NCI-H128 (cell line): ENCODE data around the gene SDCCAG8.

ENCODE experiments used
- DNase-seq: peaks from one replicate; lab custom pipeline; 2025; ENCODE audit not compliant: unreplicated experiment; lab: John Stamatoyannopoulos, UW

The SDCCAG8 gene

DNA sequence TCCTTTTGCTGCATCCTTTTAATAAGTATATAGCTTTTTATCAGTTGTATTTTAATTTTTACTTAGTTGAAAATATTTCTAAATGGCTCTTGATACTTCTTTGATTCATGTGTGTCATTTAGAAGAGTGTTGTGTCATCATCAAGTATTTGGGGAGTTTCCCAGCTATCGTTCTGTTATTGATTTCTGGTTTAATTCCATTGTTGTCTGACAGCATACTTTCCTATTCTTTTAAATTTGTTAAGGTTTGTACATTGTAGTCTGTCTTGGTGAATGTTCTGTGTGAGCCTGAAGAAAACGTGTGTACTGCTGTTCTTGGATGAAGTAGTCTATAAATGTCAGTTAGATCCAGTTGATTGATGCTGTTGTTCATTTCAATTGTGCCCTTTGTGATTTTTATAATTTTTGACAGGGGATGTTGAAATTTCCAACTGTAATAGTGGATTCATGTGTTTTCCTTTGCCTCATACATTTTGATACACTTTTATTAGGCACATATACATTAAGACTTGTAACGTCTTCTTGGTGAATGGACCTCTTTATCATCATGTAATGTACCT lies 24.8 kb downstream of the SDCCAG8 start:
- no peak for DNase-seq

DNA sequence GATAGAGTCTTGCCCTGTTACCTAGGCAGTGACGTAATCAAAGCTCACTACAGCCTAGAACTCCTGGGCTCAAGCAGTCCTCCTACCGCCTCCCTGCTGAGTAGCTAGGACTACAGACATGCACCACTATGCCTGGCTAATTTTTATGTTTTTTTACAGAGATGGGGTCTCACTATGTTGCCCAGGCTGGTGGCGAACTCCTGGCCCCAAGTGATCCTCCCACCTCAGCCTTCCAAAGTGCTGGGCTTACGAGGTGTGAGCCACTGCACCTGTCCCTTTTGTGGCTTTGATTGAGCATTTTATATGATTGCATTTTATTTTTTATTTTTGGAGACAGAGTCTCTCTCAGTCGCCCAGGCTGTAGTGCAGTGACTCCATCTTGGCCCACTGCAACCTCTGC lies 25.8 kb downstream of the SDCCAG8 start:
- DNase-seq: no peak

DNA sequence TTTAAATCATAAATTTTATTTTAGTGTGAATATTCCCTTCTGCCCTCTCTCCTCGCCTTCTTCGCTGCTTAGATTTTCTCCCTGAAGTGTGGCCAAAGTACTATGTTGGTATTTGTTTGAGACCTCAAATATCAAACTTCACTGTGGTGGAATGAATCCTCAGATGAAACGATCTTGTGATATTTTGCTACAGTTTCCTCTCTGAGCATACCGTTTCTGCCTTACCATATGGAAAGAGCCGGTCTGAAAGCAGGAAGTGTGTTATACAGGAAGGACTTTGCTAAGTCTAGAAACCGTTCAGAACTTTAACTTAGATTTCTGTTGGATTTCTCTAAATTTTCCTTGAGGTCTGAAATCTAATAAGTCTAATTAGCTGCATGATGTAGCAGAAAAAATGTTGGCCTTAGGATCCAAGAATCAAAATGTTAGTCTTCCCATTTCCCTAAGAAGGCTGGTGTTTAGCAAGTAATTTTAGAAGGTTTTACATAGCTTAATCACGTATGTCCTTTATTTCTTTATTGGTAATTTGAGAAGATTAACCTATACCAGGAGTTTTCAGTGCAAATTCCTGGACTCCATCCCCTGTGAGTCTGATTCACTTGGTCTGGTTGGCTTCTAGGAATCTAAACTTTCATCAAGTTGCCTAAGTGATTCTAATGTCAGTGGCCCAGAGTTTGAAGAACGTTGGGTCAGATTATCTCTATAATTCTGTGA lies 30.7 kb downstream of the SDCCAG8 start:
- no peak for DNase-seq

DNA sequence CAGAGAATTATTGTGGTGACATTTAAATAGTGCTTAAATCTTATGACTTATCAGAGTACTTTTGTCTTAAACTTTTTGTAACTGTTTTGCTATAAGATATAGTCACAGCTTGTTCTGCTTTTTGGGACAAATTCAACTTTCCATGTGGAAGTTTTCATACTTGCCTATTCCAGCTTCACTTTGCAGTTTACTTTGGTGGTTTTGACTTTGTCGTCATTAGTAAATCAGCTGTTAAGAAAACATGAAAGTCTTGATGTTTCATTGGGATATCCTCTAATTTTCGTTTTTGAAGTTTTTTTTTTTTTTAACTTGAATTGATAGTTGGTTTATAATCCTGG lies 31.3 kb downstream of the SDCCAG8 start:
- no peak for DNase-seq

DNA sequence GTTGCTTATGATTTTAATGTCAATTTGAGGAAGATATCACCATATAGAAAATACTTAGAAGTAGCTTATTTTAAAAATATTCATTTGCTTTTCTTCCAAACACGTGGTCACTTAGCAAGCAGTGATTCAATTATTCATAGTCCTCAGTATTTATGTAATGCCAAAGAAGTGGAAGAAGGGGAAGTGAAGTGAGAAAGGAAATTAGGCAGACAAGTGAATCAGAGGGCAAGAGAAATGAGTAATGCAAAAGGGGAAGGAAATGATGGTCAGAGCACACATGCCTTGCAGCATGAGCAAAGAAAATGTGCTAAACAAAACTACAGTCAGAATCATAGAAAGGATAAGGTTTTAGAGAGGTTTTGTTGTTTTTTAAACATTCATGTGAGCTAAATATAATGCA lies 31.8 kb downstream of the SDCCAG8 start:
- DNase-seq: no peak

DNA sequence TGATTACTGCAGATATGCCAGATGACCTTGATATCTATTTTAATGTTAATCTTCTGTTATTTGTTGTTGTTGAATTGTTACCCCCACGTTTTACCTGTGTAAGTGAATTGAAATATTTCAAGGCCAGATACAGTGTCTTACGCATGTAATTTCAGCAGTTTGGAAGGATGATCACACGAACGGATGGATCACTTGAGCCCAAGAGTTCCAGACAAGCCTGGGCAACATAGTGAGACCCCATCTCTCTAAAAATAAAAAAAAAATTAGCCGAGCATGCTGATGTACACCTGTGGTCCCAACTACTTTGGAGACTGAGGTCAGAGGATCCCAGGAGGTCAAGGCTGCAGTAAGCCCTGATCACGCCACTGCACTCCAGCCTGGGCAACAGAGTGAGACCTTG lies 32.2 kb downstream of the SDCCAG8 start:
- DNase-seq: no peak

DNA sequence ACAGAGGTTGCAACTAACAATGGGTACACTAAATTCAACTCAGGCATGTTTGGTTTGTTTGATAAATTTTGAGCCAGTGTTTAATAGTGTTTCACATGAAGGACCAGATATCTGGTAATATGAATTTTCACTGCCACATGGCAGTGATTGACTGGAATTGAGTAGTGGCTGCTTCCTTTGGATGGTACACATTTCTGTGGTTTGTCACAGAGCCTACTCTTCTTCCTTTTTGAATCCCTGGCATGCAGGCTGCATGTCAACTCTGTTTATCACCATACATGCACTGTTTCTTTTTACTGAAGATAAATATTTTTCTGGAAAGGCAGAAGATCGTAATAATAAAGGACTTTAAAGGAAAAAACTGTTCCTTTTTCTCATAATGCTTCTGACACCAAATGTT lies 35.5 kb downstream of the SDCCAG8 start:
- no peak for DNase-seq

DNA sequence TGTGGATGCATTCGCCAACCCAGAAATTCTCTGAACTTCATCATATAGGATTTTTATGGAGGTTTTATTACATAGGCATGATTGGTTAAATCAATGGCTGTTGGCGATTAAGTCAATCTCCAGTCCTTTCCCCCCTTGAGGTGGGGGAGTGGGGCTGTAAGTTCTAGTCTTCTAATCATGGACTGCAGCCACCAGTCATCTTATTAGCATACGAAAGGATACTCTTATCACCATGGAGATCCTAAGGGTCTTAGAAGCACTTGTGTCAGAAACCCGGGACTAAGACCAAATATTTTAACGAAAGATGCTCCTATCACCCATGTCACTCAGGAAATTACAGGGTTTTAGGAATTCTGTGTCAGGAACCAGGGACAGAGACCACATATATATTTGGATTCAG lies 36.3 kb downstream of the SDCCAG8 start:
- DNase-seq: no peak

DNA sequence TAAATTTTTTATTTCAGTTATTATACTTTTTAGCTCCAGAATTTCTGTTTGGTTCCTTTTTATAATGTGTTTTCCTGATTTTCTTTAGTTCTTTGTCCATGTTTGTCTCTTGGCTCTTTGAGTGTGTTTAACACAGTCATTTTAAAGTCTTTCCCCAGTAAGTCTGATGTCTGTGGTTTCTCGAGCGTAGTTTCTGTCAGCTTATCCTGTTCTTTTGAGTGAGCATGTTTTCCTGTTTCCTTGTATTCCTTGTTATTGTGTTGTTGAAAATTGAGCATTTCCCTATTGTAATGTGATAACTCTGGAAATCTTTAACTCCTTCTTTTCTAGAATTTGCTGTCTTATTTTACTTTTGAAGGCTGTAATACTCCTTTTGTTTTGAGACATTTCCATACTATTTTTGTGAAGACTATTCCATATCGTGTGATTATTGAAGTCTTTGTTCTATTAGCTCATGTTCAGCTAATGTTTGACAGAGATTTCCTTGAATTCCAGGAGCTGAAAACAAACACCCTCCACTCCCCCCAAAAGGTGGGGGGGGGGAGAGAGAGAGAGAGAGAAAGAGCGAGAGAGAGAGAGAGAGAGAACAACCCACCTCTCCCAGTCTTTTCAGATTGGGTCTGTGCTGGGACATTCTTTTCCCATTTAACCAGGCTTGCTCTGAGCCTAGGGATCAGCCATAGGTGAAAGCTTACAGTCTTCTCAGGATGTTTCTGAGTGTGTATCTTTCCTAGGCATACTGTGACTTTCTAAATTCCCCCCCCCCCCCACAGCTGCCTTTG lies 38.3 kb downstream of the SDCCAG8 start:
- DNase-seq: no peak

DNA sequence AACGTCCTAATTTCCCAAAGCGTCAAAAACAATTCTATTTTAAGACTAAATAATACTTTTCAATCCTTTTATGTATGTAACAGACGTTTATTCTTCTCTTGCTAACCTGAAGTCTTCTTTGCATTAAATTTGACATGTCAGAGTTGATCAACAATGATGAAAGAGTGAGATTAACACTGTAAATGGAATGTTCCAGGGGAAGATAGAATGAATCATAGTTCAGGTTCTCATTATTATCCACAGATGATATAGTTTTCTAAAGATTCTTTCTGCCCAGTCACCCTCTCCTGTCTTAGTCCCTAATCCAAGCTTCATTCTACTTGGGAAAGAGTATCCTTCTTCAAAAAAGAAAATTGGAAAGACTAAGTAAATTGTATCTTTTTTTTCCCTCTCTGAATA lies 38.9 kb downstream of the SDCCAG8 start:
- DNase-seq: no peak

DNA sequence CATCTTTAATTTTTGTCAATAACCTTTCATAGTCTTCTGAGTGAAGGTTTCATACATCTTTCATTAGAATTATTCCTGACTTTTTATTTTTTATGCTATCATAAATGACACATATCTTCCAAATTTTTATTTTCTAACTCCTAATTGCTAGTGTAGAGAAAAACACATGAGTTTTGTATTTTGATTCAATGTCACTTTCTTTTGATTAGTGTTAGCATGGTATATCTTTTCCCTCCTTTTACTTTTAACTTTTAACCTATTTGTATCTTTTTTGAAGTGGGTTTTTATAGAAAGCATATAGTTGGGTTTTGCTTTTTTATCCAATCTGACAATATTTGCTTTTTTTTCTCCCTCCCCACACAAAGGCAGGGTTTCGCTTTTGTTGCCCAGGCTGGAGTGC lies 43.2 kb downstream of the SDCCAG8 start:
- no peak for DNase-seq

DNA sequence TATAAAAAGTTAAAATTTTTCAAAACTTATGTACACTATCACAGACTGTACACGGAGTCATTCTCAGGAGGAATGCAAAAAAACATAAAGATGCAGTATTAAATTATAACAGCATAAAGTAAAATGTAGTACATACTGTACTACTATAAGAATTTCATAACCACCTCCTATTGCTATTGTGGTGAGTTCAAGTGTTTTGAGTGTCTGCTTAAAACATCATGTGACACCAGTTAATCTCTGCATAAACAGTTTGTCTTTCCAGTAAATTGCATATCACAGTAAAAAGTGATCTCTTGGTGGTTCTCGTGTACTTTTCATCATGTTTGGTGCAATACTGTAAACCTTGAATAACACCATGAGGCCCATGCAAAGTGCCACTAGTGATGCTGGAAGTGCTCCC lies 45.2 kb downstream of the SDCCAG8 start:
- DNase-seq: no peak

DNA sequence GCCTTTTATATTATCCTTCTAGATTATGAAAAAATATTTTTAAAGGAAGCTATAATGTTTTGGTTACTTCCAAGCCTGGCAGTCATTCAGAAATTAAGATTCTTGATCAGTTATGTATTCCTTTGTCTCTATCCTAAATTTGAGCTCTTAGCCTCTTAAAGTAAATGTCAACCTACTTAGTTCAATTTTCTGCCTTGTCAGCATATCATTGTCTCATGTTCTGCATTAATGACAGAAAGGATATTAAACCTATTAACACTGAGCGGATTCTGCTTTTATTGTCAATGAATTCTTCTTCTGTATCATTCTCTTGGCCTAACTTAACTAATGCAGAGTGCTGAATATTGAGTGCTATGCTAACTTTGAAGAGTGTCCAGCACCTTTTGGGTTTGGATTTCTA lies 56.0 kb downstream of the SDCCAG8 start:
- no peak for DNase-seq

DNA sequence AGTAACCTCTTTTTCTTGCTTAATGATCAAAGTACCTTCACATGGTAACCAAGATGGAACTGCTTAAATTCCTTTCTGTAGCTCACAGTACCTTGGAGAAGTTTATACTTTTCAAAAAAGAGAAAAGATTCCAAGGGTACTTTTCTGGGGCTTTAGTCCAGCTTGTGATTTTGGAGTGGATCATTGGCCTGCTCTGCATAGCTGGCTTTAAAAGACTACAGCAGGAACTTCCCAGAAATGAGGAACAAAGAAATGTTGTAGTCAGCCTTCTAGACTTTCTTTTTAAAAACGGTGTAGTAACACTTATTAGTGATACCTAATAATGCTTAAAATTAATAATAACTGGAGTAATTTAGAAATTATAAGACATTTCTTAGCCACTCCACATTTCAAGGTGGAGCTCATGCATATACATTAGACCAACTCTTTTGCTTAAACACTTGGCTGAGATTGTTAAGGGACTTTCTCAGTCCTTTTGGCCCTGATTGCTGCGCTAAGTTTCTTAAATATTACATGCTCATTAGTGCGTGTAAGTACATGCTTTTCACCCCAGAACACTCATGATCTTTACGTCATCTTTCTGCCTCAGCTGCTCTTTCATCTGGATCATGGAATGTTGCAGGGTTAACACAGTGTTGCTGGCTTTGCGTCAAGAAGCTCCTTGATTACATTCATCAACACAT lies 57.3 kb downstream of the SDCCAG8 start:
- DNase-seq: no peak

DNA sequence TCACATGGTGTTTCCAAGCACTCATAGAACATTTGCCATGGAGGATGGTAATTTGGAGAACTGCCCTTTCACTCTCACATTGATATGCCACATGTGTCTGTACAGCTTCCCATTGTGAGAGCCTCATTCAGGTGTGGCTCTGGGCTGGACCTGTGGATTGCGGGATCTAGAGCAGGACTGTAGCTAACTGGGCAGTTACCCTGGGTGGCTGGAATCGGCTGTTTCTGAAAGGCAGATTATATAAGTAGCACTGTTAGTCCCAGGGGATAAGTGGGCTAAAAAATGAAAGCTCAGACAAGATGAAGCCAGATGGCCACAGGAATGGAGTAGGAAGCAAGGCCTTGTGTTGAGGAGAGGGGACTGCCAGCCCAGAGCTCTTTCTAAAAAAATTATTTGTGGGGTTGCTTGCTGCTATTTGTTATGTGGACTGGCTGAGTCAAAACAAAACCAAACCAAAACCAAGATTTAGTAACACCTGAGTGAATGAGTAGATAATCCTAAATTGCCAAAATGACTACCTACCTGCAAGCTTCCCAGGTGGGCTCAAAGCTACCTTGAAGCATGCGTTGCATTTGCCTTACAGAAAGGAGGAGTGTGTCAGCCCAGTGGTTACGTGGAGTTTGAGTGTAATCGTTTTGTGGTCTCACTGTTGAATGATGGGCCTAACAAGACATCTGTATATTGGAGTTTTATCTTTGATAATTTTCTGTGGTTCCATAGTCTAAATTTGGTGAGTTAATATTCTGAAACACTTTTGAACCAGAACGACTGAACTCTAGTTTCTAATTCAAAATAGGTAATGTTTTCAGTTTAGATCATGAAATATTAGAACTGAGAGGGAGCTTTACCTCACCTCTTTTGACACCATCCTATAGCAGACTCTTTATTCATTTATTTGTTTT lies 58.0 kb downstream of the SDCCAG8 start:
- no peak for DNase-seq

DNA sequence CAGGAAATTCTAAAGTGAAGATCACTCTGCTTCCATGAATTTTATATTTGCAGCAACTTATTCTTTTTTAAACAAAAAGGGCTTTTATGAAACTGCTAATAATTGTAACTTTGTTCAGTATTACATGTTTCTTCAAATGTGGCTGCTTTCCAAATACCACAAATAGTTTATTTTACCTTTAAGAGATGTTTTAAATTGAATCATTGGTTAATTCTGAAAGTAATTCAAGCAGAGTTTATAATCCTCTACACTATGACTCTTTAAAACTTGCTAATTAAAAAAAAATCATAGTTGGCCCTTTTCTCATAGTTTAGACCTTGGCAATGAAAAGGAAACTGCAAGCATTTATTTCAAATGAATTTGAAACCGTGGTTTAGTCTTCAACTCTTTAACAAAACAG lies 59.6 kb downstream of the SDCCAG8 start:
- no peak for DNase-seq

DNA sequence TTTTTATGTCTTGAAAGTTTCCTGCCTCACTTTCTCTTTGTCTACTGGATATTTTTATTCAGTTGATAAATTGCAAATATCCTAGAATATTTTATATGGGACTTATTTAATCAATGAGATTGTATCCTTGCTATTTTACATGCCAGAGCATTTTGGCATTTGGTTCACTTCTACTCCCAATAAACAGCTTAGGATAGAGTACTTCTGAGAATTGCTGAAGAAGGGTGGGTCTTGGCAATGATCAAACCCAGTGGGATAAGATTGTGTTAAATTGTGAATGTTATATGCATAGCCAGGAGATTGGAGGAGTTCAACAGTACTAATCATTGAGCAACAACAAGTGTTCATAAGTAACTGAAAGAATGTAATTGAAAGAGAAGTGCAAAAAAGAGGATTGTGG lies 60.1 kb downstream of the SDCCAG8 start:
- no peak for DNase-seq

DNA sequence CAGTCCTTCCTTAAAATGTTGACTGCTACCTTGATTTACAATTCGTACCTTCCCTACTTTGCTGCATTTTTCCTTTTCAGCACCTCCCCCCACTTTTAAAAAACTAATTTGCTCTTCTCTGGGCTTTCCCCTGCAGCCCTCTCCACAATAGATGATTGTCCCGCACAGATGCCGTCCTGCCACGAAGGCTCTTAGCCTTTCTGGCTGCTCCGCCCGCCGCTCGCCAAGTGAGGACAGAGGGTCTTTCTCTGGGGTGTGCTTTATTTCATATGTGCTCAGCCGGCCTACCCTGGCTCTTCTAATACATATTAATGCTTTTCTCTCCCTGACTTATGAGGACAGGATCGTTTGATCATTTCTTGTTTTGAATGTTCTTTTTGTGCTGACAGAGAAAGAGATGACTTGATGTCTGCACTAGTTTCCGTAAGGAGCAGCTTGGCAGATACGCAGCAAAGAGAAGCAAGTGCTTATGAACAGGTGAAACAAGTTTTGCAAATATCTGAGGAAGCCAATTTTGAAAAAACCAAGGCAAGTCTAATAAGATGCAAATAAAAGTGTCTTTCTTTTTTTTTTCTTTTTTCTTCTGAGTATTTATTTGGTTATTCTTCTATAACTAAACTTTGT lies 60.6 kb downstream of the SDCCAG8 start:
- no peak for DNase-seq

DNA sequence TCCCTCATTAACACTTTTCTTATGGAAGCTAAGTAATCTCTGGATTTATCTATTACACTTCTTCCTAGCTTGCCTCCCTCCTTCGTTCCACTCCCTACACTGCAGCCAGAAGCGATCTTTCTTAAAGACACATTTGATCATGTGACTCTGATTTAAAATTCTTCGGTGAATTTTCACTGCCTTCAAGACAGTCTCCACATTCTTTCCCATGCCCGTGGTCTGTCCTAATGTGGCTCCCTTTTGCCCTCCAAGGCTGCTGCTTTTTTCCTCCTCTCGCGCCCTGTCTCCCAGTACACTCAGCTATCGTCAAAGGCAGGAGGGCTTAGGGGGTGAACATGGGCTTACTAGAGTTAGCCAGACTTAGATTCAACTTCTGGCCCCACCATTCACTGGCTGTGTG lies 64.4 kb downstream of the SDCCAG8 start:
- no peak for DNase-seq

DNA sequence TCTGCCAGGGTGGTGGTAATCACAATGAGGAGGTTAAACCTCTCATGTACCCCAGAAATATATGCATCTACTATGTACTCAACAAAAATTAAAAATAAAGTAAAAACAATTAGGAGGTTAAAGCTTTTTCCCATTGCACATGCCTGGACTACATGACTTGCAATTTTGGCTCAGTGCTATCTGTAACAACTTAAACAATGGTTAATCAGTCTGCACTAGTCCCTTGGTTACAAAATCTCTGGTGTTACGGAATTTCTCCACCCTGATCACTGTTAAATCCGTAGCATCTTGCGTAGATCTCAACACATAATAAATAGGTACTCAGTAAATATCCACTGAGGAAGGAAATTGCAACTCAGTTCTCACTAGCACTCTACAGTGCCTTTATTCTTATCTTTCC lies 66.5 kb downstream of the SDCCAG8 start:
- no peak for DNase-seq

DNA sequence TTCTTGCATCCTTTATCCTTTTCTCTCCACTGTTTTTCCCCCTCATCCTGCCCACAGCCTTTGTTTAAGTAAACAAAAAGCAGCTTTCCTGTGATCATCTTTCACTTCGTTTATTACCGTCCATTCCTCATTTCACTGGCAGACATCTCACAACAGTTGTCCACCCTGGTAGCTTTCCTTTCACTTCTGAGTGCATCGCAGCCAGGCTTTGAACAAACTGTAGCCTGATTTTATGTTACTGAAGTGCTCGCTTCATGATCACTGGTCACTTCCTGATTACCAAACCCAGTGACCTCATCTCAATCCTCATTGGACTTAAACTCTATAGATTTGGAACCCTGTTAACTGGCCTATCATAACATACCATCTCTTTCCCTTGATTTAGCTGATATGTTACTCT lies 67.7 kb downstream of the SDCCAG8 start:
- DNase-seq: no peak
